Globus pallidus (tissue), 1 donor: ENCODE measurements around the gene SURF6.
"Not testable (repeated sequence)": the region's sequence is repeated elsewhere in the genome, so short reads cannot be mapped to it uniquely, and the experiment has no call there.

Experiments
- DNase-seq: peaks from one replicate; pipeline ENCODE4 v3.0.0-alpha.2; 2015; ENCODE audit warnings: low spot score

The SURF6 gene

DNA sequence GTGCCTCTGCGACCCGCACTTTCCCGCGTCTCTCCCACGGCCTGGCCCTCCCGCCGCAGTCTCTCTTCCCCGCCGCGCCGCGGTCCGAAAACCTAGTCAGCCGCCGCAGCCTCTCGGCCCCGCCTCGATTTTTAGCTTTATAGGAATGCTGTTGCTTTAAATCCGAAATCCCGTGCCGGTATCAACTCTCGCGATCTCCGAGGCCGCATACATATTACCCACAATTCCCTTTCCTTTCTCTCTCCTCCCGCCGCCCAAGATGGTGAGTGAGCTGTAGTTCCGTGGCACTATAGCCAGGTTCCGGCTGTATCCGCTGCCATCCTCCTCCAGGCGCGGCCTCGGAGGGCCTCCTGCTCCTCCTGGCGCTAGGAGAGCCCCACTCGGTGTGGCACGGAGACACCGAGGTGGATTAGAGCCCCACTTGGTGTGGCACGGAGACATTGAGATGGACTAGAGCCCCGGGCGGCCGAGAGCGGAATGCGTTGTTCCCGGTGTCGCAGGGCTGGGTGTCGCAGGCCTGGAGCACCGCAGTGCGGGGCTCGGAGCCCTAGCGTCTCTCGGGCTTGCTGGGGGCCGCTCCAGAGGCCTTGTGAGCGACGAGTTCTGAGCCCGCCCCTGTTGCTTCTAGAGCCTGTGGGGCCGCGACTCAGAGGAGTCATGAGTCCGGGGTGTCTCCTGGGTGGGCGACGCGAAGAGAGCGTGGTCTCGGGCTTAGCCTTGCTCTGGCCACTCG lies 12.2 kb upstream of the SURF6 start, which contains the start of the genes MED22 and RPL7A:
Gene MED22, minus strand, starts transcription at position 147 of the 733 bp plus-strand sequence. CDS start 1,469 bp downstream, outside the sequence.
Gene RPL7A, plus strand, starts transcription at position 234 of the 733 bp plus-strand sequence. Its CDS starts 26 bp downstream, at position 260.
- DNase-seq, result peak; percentile 94

DNA sequence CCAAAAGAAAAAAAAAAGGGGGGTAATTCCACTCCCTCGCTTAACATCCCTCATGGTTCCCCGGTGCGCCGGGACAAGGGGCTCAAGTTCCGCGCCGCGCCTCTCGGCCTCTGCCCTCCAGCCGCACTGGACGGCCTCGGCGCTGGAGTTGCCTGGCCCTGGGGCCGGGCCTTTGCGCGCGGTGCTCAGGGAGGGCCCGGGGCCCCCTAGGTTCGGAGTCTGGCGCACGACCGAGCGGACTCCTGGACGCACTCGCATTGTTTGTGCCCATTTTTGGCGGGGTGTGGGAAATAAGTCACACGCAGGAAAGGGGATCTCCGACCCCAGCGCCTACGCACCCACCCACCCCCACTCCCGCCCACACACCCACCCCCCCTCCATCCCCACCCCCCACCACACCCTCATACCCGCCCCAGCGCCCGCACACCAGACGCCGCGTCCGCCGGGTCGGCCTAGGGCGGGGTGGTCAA lies 11.6 kb upstream of the SURF6 start:
- peak; percentile 32 for DNase-seq

DNA sequence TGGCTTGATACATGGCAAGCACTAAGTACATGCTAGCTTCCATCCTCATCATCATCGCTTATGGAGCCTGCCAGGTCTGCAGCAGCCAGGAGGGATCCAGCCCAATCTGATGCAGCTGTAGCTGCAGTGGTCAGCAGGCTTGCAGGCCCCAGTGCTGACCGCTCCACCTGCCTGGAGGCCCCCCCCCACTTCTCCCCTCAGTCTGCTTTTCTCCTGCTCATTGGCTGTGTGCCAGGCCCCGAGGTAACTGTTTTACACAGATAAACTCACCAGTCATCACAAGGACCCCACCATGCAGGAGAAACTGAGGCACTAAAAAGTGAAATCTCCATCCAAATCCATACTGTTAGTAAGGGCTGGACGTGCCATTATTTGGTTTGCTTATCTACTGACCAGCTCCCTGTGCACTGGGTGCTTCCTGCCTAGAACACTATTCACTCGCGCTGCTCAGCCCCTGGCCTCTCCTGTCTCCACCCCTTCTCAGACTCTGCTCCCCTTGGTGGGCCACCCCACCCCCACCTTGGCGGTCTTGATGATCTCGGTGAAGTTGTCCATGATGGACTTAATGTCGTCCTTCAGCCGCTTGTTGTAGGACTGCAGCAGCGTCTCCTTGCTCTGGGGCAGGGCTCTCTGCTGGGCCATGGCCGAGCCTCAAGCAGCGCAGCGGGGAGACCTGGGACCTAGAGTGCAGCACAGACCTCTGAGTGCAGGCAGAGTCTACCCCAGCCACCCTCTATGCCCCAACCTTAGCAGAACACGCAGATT lies 10.2 kb upstream of the SURF6 start:
- DNase-seq, result no peak

DNA sequence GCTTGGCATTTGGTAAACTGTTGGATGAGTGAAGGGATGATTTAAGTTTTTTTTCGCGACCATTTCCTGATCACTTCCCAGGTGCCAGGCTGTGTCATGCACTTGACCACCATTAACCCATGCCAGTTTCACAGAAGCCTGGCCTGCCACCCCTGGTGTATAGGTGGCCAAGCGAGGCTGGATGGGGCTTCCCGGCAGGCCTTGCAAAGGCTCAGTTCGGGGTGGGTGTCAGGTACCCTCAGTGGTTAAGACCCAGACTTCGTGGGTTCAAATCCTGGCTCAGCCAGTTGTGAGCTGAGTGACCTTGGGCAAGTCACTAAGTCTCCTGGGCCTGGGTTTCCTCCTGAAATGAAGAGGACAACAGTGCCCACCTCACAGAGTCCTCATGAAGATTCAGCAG lies 9.6 kb upstream of the SURF6 start:
- DNase-seq, result no peak

DNA sequence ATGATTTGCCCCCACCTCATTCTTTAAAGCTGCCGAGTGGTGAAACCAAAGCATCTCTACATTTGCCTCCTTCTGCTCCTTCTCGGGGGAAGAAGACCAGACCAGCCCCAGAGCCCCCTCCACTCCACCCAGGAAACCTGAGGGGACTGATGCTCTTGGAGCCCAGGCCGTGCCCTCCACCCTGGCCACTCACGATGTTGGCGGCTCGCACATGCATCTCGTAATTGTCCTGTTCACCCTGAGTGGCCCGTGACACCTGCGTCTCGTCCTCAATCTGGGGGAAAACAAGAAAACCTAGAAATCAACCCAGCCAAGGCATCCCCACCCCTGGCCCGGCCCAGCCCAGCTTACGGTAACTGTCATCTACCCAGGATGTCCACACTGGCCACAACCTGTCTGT lies 9.0 kb upstream of the SURF6 start:
- no peak for DNase-seq

DNA sequence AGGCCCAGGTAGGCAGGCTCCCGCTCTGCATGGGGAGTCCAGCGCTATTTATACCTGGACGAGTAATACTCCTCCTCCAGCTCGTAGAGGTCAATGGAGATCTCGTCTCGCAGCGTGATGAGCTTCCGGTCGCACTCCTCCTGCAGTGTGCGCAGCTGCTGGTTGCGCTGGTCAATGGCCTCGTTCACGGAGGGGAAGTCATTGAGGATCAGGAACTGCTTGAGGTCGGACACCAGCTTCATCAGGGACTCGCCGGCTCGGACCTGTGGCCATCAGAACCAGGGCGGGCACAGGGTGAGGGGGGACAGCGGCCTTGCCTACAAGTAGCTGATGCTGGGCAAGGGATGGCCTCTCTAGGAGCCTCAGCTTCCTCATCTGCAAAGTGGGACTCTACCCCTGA lies 8.1 kb upstream of the SURF6 start:
- no peak for DNase-seq

DNA sequence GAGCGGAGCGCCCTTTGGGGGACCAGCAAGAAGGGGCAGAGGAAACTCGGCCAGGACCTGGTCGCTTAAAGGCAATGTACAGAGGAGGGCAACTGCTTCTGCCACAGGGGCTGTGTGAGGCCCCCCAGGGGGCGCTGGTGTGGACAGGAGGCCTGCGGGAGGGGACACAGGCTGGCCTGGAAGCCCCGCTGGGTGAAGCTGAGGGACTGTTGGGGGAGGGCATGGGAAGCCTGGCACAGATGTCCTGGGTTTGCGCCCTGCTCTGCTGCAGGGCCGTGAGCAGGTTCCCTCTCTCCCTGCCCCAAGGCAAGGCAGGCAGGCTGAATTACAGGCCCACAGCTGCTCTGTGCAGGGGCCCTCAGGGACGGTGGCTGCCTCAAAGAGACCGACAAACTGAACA lies 6.6 kb upstream of the SURF6 start:
- DNase-seq, result no peak

DNA sequence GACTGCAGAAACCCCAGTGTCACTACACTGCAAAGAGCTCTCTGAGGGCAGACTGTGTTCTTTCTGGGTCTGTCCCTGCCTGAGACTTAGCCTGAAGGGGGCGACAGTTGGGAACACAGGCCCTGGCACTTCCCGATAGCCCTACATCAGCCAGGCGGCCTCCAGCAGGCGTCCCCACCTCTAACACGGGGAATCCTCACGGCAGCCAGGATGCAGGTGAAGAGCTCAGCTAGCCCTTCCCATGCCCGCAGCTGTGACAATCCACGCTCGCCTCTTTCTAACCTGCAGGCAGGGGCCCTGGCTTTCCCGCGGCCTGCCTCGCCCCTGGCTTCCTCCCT lies 6.0 kb upstream of the SURF6 start:
- no peak for DNase-seq

DNA sequence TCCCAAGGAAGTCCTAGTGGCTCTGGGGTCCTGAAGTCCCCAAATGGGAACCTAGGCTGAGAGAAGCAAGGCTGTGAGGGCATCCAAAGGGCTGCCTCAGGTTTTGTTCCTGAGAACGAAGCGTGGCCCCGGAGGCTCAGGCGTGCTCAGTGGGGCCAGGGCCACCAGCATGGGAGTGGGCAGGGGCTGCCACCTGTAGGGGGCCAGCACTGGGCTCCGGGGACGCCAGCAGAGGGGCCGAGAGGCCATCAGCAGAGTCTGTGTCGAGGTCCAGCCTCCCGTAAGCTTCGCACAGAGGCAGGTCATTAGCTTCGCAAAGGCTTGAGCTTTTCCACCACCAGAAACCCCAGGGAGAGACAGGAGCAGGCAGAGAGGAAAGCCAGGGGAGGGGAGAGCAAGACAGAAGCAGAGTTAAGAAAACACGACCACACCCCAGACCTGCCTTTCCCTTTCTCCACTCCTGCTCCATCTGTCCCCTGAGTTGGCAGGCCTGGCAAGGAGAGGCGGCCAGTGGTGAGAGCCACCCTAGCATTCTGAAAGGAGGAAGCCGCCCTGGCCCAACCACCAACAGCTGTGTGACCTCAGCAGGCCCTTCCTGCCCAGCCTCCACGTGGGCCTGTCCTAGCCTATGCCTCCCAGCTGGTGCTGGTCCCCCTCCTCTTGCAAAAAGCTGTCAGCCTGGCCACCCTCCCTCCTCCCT lies 5.5 kb upstream of the SURF6 start:
- DNase-seq, result no peak

DNA sequence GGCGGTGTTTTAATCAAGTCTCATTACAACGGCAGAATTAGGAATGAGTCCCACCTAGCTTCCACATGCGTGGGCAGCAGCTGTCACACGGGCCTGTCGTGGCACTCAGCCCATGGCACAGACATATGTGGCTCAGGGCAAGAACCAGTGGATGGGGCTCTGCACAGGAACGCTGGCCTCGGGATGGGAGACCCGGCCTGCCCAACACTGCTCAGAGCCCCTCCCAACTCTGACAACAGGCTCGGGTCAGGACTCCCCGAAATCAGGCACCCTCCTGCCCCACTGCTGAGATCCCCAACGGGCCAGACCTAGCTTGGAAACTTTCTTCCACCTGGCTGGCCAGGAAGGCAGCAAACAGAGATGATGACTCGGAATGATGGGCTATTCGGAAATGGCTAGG lies 4.9 kb upstream of the SURF6 start:
- DNase-seq, result no peak

DNA sequence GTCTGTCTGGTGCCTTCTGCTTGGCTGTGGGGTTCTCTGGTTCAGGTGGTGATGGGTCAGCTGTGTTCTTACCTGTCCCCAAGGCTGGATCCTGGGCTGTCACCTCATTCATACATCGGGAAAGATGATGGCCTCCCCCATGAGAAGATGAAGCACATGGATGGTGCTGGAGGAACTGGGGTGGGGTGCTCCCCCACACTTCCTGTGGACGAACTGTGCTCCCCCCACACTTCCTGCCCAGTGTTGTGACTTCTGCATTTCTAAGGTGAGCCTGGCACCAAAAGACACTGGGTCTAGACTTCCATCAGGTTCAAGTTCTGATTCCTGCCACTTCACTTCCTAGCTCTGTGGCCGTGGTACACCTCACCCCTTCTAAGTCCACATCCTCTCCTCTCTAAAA lies 4.3 kb upstream of the SURF6 start:
- DNase-seq, result no peak

DNA sequence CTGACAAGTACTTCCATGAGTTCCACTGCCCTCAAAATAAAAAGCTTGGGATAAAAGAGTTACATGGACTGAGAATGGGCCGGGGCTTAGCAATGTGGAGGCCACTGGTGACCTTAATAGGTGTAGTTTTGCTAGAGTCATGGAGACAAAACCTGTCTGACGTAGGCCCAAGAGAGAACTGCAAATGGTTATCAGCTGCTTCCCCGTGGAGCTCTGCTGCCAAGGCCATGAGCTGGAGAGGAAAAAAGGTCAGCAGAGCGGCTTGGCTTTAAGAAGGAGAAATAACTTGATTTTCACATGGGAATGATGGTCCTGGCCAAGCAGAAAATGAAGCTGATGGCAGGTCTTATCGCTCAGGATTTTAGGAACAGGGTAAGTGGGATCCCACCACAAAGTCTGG lies 3.7 kb upstream of the SURF6 start:
- DNase-seq, result no peak

DNA sequence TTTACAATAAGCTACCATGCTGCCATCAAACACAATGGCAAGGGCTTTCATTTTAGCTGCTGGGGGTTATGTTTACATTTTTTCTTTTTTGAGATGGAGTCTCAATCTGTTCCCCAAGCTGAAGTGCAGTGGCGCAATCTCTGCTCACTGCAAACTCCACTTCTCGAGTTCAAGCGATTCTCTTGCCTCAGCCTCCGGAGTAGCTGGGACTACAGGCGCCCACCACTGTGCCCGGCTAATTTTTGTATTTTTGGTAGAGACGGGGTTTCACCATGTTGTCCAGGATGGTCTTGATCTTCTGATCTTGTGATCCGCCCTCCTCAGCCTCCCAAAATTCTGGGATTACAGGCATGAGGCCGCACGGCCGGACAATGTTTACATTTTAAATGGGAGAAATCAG lies 1.1 kb downstream of the SURF6 start:
- not testable (repeated sequence) for DNase-seq

DNA sequence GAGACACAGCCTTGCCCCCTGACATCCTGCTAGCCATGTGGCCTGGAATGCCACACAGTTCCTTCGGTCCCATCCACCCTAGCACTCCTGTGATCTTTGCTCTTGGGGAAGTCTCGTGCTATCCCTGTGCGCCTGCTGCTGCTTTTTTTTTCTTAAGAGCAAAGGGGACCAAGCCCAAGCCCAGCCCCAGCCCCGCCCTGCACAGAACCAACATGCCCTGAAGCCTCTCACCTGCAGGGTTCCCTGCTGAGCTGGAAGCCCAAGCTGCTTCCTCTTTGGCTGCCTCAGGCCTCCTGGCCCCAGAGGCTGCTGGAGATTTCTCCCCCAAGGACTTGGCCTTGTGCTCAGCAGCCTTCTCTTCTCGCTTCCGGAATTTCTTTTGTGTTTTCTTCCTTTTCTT lies 1.8 kb downstream of the SURF6 start:
- DNase-seq, result no peak

DNA sequence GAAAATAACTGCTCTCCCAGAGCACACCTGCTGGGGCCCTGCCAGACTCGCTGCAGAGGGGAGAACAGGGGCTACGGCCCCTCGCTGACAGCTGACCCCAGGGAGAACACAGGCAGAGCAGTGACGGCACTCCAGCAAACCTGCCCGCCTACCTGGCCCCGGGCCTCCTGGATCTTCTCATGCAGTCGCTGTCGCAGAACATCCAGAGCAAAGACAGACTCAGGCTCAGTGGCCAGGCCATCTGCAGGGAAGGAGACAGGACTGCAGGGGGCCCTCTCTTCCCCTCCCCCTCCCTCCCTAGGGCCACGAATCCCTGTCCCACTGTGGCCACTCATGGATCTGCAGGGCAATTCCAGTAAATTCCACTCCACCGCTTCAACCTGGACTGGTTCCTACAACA lies 2.4 kb downstream of the SURF6 start:
- no peak for DNase-seq

DNA sequence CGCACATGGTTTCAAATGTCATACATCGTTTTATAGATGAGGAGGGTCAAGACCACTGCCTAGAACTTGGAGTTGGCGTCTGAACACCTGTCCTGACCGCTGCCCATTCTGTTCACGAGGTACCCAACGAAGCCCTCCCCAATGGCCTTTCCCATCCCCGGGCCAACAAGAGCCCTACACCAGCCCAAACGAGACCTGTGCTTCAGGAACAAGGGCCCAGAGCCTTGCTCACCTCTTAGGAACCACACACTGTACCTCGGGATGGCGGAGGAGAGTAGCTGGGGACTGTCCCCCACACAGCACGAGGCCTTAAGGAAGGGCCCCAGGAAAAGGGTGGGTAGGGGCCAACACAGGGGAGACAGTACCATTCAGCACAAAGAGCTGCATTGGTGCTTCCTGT lies 3.0 kb downstream of the SURF6 start:
- no peak for DNase-seq

DNA sequence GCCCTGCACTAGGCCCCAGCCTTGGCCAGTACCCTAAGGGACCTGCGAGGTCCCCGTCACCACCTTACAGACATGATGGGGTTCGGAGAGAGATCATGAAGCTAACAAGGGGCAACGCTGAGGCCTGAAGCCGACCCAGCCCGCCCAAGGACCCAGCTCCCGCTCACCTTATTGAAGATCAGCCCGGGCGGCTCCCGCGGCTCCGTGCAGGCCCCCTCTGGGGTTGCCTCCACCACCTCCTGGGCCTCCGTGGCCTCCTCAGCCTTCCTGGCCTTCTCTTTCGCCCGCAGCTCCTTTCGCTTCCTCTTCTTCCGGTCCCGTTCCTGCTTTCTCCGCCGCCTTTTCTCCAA lies 3.6 kb downstream of the SURF6 start:
- DNase-seq, result no peak

DNA sequence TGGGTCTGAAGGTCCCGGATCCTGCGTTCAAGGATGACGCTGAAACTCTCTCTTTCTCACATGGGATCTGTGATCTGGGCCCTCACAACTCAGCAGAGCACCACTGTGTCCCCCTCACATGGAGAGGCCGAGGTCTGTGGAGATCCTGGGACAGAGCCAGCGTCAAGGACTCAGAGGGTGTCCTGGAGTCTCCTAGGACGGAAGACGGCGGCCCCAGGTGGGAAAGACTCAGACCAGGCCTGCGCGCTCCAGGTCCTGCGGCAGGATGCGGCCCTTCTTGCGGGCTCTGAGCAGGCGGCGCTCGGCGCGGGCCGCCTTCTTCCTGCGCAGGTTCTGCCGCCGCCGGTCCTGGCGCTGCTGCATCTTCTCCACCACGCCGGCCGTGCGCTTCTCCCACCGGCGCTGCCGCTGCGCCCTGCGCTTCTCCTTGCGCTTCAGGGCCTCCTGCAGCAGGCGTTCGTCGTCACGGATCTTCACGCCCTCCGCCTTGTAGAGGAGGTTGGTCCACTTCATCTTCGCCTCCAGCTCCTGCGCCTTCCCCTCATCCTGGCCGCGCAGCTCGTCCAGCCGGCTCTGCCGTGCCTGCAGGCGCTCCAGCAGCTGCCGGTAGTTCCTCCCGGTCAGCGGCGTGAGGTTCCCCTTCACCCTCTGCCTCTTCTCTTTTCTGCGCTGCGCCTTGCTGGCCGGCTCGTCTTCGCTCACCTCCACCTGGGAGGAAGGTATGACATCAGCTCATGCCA lies 4.2 kb downstream of the SURF6 start:
- DNase-seq, result no peak

DNA sequence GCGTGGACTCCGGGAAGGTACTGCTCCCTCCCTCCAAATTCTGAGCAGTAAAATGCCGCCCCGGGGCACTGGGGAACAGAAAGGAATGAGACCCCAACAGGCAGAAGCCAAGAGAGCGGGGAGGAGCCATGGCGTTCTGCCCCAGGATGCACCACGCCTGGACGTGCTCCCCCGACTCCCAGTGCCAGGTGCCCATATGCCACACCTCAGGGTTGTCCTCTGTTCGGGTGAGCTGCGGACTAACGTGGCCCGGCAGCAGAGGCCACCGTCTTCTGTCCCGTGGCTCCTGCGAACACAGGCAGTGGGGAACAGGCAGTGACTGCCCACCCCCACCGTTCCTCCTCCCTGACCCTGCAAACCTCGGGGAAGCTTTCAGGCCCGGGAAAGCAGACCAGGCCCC lies 4.8 kb downstream of the SURF6 start:
- DNase-seq, result no peak

DNA sequence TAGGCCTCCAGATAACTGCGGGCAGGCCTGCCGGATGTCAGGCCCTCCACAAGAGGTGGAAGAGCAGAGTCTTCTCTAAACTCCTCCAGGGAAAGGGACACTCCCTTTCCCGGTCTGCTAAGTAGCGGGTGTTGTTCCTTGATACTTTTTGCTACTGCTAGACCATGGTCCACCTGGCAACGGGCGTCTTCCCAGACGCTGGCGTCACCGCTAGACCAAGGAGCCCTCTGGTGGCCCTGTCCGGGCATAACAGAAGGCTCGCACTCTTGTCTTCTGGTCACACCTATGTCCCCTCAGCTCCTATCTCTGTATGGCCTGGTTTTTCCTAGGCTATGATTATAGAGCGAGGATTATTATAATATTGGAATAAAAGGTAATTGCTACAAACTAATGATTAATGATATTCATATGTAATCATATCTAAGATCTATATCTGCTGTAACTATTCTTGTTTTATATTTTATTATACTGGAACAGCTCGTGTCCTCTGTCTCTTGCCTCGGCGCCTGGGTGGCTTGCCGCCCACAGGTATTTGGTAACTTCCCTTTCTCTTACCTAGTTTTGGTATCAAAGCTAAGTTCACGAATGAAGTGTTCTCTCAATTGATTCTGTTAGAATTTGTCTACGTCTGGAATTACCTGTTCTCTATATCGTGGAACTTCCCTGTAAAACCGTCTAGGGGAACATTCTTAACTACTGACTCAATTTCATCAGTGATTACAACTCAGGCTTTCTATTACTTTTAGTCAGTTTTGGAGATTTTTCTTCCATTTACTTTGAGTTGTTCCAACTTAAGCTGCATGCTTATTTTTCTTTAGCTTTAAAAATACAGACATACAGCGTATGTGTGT lies 6.5 kb downstream of the SURF6 start:
- not testable (repeated sequence) for DNase-seq

DNA sequence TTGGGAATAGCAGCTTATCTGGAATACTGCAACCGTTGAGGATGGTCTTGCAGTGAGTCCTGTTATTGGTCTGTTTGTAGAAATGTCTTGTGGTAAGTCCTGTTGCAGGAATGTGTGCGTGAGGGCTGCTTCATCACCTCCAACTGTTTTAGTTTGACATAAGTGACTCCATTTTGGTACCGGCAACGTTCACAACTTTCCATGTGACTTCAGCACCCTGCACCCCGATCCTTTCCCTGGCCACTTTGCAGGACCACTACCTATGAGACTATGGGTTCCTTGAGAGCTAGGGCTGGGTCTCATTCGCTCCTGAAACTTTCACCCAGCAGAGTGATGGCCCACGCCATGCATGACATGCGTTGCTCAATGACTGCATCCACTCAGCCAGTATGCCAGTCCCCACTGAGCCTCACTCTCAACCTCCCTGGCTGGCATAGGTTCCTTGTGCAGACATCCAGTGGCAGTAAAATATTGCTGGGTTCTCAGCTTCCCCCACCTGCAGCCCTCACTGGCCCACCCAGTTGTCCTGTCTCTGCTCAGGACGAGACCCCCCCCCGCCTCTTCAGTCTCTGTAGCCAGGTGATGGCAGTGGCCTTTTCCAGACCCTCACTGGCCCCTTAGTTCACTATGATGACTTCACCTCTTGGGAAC lies 8.0 kb downstream of the SURF6 start:
- no peak for DNase-seq
